K562 (cell line): ENCODE measurements around the gene GALR3. TPM values are rescaled to one million over a fixed set of nuclear protein-coding genes. Genes with fewer than 3 reads are reported as not detected.

Experiments
- CBX8 ChIP-seq: fragments of 200-600 bp; sonication (generic); IDR thresholded peaks from 2 replicates; pipeline ENCODE4 v1.6.1; 2012; ENCODE audit warnings: borderline replicate concordance, mixed run types, low read depth, mild to moderate bottlenecking, moderate library complexity, mixed read lengths, low read length, control low read depth, inconsistent platforms; ENCODE audit not compliant: poor library complexity, severe bottlenecking; ENCODE audit errors: extremely low read depth
- HDAC6 ChIP-seq: IDR thresholded peaks from 2 replicates; pipeline ENCODE4 v1.6.1; 2012; ENCODE audit warnings: low read depth, mild to moderate bottlenecking, control low read depth, inconsistent platforms, low read length, moderate library complexity
- HMG20A ChIP-seq: fragments of 450-650 bp; formaldehyde crosslinking; conservative IDR thresholded peaks from 2 replicates; pipeline ENCODE4 v1.4.0; 2020; ENCODE audit warnings: mild to moderate bottlenecking, mixed read lengths
- HNRNPLL ChIP-seq: fragments of 200-400 bp; formaldehyde crosslinking; IDR thresholded peaks from 2 replicates; pipeline ENCODE4 v1.6.1; 2017; ENCODE audit warnings: low read length, low read depth, mild to moderate bottlenecking; ENCODE audit not compliant: poor library complexity, severe bottlenecking
- NCOA2 ChIP-seq, 2 experiments: fragments of 450-650 bp; IDR thresholded peaks; 2 replicates each; pipeline ENCODE4 v1.6.1; 2018; ENCODE audit warnings: mild to moderate bottlenecking in 2 of 2, moderate library complexity in 1 of 2; ENCODE audit not compliant: partially characterized antibody in 2 of 2
- THAP7 ChIP-seq: fragments of 250-450 bp; sonication (Bioruptor Pico); IDR thresholded peaks from 2 replicates; pipeline ENCODE4 v1.5.0; 2021
- YY1 ChIP-seq, 3 experiments: IDR thresholded peaks; 2 replicates each; pipeline ENCODE4 v1.6.1; 2011; ENCODE audit warnings: low read length in 2 of 3, mild to moderate bottlenecking in 2 of 3, moderate library complexity in 2 of 3, borderline replicate concordance in 1 of 3, control low read depth in 1 of 3, low read depth in 1 of 3; ENCODE audit not compliant: insufficient read depth in 3 of 3, insufficient replicate concordance in 2 of 3, control insufficient read depth in 1 of 3, insufficient read length in 1 of 3; ENCODE audit errors: extremely low read depth in 1 of 3
- ZNF407 ChIP-seq: fragments of 450-650 bp; IDR thresholded peaks from 2 replicates; pipeline ENCODE4 v1.6.1; 2016; ENCODE audit warnings: low read depth
- ZNF668 ChIP-seq: fragments of 250-450 bp; sonication (Bioruptor Pico); IDR thresholded peaks from 2 replicates; pipeline ENCODE4 v1.8.0; 2022; ENCODE audit warnings: mild to moderate bottlenecking, inconsistent platforms
- polyA plus RNA-seq, 8 experiments: library from polyadenylated mRNA; depleted of rRNA in 4 of 8; stranded (reverse) in 5 of 8; unstranded in 3 of 8; fragments of >200 nt; fragmentation: Nextera tagmentation in 2 of 8; fragmentation: Illumina TruSeq in 1 of 8; extraction: Ambion mirVana in 2 of 8; extraction: Trizol in 1 of 8; gene quantifications; 2 replicates each; pipeline versions ENCODE4 v1.2.1 to v1.2.3, GENCODE V29; 2011 to 2014; ENCODE audit warnings: inconsistent platforms in 1 of 8, missing spikeins in 1 of 8
- total RNA-seq, 7 experiments: library from RNA; depleted of rRNA in 6 of 7; stranded (reverse); fragments of >200 nt in 6 of 7; fragmentation: Illumina TruSeq in 2 of 7; extraction: Trizol in 2 of 7; gene quantifications; 2 replicates each; pipeline versions ENCODE4 v1.2.1 to v1.2.3, GENCODE V29; 2011 to 2021; ENCODE audit warnings: low replicate concordance in 1 of 7
- TF ChIP-seq, protein P1 (sequence below): IDR thresholded peaks from 2 replicates; pipeline ENCODE4 v1.6.1; 2012; ENCODE audit warnings: low read depth, low read length, improper control_type of control experiment, borderline replicate concordance
- TF ChIP-seq, protein P2 (sequence below), 2 experiments: fragments of 450-650 bp in 1 of 2; sonication (generic) in 1 of 2; formaldehyde crosslinking; conservative IDR thresholded peaks; 2 replicates each; pipeline versions ENCODE4 v1.4.0 to v1.8.1; 2020 to 2022; ENCODE audit warnings: mild to moderate bottlenecking in 1 of 2, missing genetic modification reagents in 1 of 2
- TF ChIP-seq, protein P3 (sequence below), 2 experiments: IDR thresholded peaks; 2 replicates each; pipeline ENCODE4 v1.6.1; 2011; ENCODE audit warnings: borderline replicate concordance in 1 of 2, control low read depth in 1 of 2, low read depth in 1 of 2, low read length in 1 of 2, mild to moderate bottlenecking in 1 of 2, mixed read lengths in 1 of 2, moderate library complexity in 1 of 2; ENCODE audit not compliant: insufficient read depth in 1 of 2, insufficient read length in 1 of 2, poor library complexity in 1 of 2, severe bottlenecking in 1 of 2; ENCODE audit errors: extremely low read depth in 1 of 2

GALR3 gene
- total and polyA plus RNA-seq, 9 of the 15 experiments (the other 6 are each of a cell fraction or from before 2014, with no cell fraction given), result 0.13 TPM; not detected in 8

DNA sequence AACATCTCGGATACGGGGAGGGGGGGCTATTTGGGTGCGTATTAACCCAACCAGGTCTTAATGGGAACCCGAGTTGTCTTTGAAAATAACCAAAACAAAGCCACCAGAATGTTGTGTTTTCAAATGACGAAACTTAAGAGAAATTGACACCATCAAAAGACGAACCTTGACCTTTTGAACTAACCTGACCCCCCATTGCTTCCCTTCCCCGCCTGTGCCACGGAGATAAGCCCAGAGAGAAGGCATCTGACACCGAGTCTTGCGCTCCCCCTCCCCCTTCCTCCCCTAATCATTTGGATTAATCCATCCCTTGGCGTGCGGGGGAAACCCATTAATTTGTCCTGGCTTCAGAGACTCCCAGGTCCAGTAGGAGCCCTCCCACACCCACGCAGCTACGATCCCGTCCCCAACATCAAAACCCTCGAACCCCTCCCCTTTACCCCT lies 20.0 kb upstream of the GALR3 start (continued):
- TF ChIP-seq ZNF407 (no peak), CBX8 (no peak), HMG20A (no peak), ZNF668 (no peak), THAP7 (CRISPR knock-in tag) (no peak), HDAC6 (no peak), HNRNPLL (no peak), YY1 (IDR thresholded peaks at IDR 0.05; ENCODE audit: borderline replicate concordance in 1 of 3, control insufficient read depth in 1 of 3, extremely low read depth in 1 of 3, insufficient read depth in 3 of 3, insufficient read length in 1 of 3, insufficient replicate concordance in 2 of 3, low read depth in 1 of 3, low read length in 2 of 3) (no peak), NCOA2 (IDR thresholded peaks at IDR 0.05; ENCODE audit: partially characterized antibody in 2 of 2) (no peak)
- TF ChIP-seq, protein P1, sequence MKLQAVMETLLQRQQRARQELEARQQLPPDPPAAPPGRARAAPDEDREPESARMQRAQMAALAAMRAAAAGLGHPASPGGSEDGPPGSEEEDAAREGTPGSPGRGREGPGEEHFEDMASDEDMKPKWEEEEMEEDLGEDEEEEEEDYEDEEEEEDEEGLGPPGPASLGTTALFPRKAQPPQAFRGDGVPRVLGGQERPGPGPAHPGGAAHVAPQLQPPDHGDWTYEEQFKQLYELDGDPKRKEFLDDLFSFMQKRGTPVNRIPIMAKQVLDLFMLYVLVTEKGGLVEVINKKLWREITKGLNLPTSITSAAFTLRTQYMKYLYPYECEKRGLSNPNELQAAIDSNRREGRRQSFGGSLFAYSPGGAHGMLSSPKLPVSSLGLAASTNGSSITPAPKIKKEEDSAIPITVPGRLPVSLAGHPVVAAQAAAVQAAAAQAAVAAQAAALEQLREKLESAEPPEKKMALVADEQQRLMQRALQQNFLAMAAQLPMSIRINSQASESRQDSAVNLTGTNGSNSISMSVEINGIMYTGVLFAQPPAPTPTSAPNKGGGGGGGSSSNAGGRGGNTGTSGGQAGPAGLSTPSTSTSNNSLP, result peak; percentile 94
- TF ChIP-seq, protein P2, sequence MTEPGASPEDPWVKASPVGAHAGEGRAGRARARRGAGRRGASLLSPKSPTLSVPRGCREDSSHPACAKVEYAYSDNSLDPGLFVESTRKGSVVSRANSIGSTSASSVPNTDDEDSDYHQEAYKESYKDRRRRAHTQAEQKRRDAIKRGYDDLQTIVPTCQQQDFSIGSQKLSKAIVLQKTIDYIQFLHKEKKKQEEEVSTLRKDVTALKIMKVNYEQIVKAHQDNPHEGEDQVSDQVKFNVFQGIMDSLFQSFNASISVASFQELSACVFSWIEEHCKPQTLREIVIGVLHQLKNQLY (CRISPR knock-in tag; conservative IDR thresholded peaks at IDR 0.05), result no peak
- TF ChIP-seq, protein P3, sequence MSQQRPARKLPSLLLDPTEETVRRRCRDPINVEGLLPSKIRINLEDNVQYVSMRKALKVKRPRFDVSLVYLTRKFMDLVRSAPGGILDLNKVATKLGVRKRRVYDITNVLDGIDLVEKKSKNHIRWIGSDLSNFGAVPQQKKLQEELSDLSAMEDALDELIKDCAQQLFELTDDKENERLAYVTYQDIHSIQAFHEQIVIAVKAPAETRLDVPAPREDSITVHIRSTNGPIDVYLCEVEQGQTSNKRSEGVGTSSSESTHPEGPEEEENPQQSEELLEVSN (IDR thresholded peaks at IDR 0.05; ENCODE audit: borderline replicate concordance in 1 of 2, extremely low read depth in 1 of 2, insufficient read depth in 1 of 2, insufficient read length in 1 of 2, low read depth in 1 of 2, low read length in 1 of 2, poor library complexity in 1 of 2, severe bottlenecking in 1 of 2), result no peak
